GM11168 (cell line): Measurements from ENCODE around the gene LBH.

ENCODE experiments used
- in situ Hi-C: fragments of 300-500 bp; cut with MboI; formaldehyde crosslinking; loops from one replicate; pipeline ENCODE4 v1.12.0; 2022; ENCODE audit warnings: low sequenced_read_pairs; ENCODE audit not compliant: unreplicated experiment

The LBH gene

GRCh38 chr2:30213907-30214463 is 17.3 kb upstream of the LBH start:
- in situ Hi-C loops, result loop anchor here (5.0 kb wide), 1 partner anchor 493 kb away; no protein-coding TSS in a partner anchor

GRCh38 chr2:30216157-30216556 is 15.2 kb upstream of the LBH start:
- in situ Hi-C loops, result no loop called here

DNA sequence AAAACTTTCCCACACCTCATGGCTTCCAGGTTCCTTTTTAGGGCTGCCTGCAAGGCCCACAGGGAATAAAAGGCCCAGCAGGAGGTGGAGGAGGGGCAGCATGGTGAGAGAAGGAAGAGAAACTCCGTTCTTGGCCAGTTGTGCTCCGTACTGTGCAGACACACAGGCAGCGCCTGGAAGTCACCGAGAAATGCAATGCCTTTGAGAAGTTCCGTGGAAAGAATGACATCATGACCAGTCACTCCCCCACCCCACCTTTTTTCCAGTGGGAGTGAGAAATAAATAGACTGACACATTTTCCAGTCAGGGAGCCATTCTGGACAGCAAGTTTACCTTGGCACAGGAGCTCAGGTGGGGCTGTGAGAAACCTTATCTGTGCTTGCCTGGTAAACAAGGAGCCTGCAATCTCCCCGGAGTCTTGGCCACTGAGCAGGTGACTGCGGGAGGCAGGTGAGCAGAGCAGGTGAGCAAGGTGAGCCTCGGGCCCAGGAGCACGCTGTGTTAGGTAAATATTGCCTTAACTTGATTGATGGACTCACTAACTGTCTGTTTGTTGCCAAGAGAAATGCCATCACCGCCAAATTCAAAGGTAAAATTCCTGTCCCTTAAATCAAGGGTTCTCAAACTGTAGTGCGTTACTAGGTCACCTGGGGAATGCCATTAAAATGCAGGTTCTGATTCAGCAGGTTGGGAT is 13.5 kb upstream of the LBH start:
- in situ Hi-C loops, result no loop called here

DNA sequence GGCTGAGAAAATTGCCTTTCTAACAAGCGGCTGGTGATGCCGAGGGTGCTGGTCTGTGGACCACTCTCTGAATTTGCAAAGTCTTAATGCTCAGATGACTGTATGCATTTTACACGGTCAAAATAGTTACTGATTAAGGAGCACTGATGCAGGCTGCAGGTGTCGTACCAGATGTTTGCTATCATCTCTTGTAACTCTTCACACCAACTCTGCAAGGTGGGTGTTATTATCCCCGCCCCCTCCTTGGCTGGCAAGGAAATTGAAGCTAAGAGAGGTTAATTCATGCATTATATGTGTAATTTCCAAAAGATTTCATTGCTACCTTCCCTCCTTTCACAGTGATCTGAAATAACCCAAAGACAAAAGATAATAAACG is 13.0 kb upstream of the LBH start:
- in situ Hi-C loops, result no loop called here

- in situ Hi-C loops, result no loop called here
These were observed 12.5 kb upstream of the LBH start for GRCh38 chr2:30218814-30219213.

- in situ Hi-C loops, result no loop called here
These were observed 11.2 kb upstream of the LBH start for GRCh38 chr2:30219886-30220875.

- in situ Hi-C loops, result no loop called here
These were observed 9.8 kb upstream of the LBH start for GRCh38 chr2:30221531-30221930.

- in situ Hi-C loops, result no loop called here
These were observed 9.3 kb upstream of the LBH start for GRCh38 chr2:30222031-30222430.

GRCh38 chr2:30222636-30223360 is 8.5 kb upstream of the LBH start:
- in situ Hi-C loops, result no loop called here

GRCh38 chr2:30223413-30223874 is 7.9 kb upstream of the LBH start:
- in situ Hi-C loops, result no loop called here

GRCh38 chr2:30224151-30224550 is 7.2 kb upstream of the LBH start:
- in situ Hi-C loops, result no loop called here

GRCh38 chr2:30225131-30225762 is 6.1 kb upstream of the LBH start:
- in situ Hi-C loops, result loop anchor here (25.0 kb wide), 1 partner anchor 212 kb away; the partner anchor contains the start of gene LCLAT1

- in situ Hi-C loops, result loop anchor here (25.0 kb wide), 1 partner anchor 211 kb away; the partner anchor contains the start of gene LCLAT1
These were observed 4.9 kb upstream of the LBH start for GRCh38 chr2:30226144-30227032.

DNA sequence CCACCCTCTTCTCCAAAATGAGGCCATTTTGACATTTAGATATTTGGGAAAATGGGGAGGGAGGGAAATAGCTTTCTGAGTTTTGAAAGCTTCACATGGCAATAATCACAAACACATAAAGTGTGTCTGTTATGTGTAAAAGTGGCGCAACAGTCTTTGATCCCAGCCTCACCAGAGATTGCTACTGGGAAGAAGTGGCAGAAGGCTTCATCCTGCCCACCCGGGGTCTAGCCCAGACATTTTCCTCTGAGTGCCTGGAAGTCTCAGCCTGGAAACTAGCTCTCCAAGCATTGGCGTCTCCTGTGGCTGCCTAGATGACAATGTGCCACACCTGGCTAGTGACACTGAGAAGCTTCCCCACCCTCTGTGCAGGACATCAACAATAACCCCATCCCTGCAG is 1.7 kb upstream of the LBH start:
- in situ Hi-C loops, result loop anchor here (25.0 kb wide), 1 partner anchor 208 kb away; the partner anchor contains the start of gene LCLAT1

GRCh38 chr2:30230497-30231211 is 680 bp upstream of the LBH start:
- in situ Hi-C loops, result loop anchor here (25.0 kb wide), 1 partner anchor 207 kb away; the partner anchor contains the start of gene LCLAT1

DNA sequence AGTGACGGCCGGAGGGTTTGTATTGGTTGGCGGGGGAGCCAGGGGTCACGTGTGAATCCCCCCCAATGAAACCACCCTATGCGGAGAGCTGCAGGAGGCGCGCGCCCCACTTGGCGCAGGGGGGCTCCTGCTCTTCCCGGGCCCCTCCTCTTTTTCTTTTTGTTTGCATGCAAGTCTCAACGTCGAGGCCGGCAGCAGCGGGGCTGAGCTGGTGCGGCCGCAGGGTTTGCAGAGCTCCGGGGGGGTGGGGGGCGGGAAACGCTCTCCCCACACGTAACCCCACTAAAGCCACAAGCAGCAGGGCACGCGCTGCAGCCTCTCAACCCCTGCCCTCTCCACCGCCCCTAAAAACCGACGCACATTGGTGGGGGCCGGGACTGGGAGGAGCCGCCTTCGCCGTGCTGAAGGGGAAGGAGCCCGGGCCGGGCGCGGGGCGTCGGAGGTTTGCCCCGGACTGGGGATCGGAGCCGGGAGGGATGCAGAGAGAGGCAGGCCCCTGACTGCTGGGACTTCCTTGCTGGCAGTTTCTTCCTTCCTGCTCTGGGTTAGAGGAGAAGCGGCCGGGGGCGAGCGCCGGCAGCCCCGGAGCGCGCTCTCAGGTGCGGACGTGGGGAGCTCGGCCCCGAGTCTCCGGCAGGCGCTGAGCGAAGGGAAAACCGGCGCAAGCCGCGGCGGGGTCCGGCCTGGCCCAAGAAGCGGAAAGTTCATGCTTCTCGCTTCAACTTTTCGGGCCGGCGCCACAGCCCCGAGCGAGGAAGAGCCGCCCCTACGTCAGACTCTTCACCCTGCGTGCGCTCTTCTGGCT is 864 bp downstream of the LBH start:
- in situ Hi-C loops, result loop anchor here (25.0 kb wide), 1 partner anchor 205 kb away; the partner anchor contains the start of gene LCLAT1

- in situ Hi-C loops, result loop anchor here (25.0 kb wide), 1 partner anchor 205 kb away; the partner anchor contains the start of gene LCLAT1
These were observed 1.4 kb downstream of the LBH start for GRCh38 chr2:30232801-30233130.
